ENCODE measurements around the gene CTAGE6.
"Not testable (repeated sequence)": the region's sequence is repeated elsewhere in the genome, so short reads cannot be mapped to it uniquely, and the experiment has no call there.

Gene CTAGE6

DNA sequence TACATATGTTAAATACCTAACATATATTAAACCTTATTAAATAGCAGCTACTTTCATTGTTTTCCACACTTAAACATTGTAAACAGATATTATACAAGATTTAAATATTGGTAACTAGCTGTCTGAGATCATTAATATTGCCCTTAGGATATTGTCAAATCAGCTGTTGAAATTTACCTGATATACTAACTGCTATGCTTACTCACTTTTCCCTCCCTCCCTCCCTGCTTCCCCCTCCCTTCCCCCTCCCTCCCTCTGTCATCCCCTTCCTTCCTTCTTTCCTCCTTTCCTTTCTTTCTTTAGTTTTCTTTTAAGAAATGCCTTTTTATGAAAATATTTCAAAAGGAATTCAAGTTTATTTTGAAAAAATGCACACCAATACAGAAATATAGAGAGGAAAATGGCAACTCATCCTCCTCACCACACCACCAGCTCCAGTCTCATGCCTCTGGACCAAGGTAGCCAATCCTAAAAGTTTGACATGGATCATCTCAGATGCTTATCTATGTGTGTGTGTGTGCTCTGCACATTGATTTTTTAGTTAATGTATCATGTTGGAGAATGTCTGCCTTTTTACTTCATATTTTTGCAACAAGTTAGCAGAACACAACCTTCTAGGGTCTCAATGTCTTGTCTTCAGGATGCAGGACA is 41.8 kb downstream of the CTAGE6 start:
- not testable (repeated sequence) for DNase-seq (ENCODE audit: low read depth in 3 of 3)

- DNase-seq (ENCODE audit: low read depth in 3 of 3): not testable (repeated sequence)
Measured at GRCh38 chr7:143714581-143715454, 42.7 kb downstream of the CTAGE6 start.

GRCh38 chr7:143712381-143712780 is 45.1 kb downstream of the CTAGE6 start:
- DNase-seq (ENCODE audit: low read depth in 3 of 3): not testable (repeated sequence)

GRCh38 chr7:143711727-143712324 is 45.7 kb downstream of the CTAGE6 start:
- not testable (repeated sequence) for DNase-seq (ENCODE audit: low read depth in 3 of 3)

DNA sequence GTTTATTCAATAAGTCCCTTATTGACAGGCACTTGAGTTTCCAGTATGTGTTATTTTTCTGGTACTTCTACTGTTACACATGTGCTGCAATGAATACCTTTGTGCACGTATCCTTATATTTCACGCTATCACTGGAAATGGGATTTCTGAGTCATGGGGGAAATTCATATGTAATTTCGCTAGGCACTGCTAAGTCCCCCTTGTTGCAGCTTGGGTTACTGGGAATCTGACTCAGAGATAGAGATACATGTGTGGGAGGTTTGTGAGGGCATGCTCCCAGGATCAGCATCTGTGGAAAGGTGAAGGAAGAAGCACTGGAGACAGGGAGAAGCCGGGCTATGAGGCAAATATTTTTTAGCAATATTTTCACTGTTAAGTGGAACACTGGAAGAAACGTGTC is 47.6 kb downstream of the CTAGE6 start:
- DNase-seq (ENCODE audit: low read depth in 3 of 3): not testable (repeated sequence)

Data from stimulated activated CD4-positive, alpha-beta T cell treated with anti-CD3 and anti-CD28 coated beads, TNF-alpha, amount 100 ng/mL, for 4 hours (primary cell).